ENCODE data around the gene CAMKK1. TPM values are rescaled to one million over a fixed set of nuclear protein-coding genes. Genes with fewer than 3 reads are reported as not detected.

Gene CAMKK1
- total and polyA plus RNA-seq, 9 of the 15 experiments (the other 6 are each of a cell fraction or from before 2014, with no cell fraction given): 0.34 to 7.5 (median 4.9) TPM

GRCh38 chr17:3890878-3891219 is 2.0 kb downstream of the CAMKK1 start:
- H3K9me3 ChIP-seq (replicated peaks; ENCODE audit: control insufficient read depth, insufficient read depth, low read depth, low read length): no peaks in the 10 kb centered on the region
- intact Hi-C loops (cut with micrococcal nuclease) (no loop called here), in situ Hi-C loops (cut with MboI) (no loop called here)
- no peak for ATAC-seq
- H3K9me1 ChIP-seq (ENCODE audit: control insufficient read depth, insufficient read depth, low read length): no peaks in the 10 kb centered on the region
- peaks cover 36% of the 10 kb centered on the region for H3K79me2 ChIP-seq (ENCODE audit: control insufficient read depth, insufficient read depth, low read length)
- H3K4me2 ChIP-seq (ENCODE audit: insufficient read depth, low read length): no peak overlapping the region
- no peak overlapping the region for H3K27ac ChIP-seq (ENCODE audit: extremely low read depth, low read depth, low read length)
- no peak overlapping the region for H2AFZ ChIP-seq (ENCODE audit: low read depth, low read length)
- DNase-seq (ENCODE audit: extremely low read depth in 1 of 4, low spot score in 3 of 4): no peak
- H3K36me3 ChIP-seq (ENCODE audit: control insufficient read depth, insufficient read depth, low read length): no peaks in the 10 kb centered on the region
- no peaks in the 10 kb centered on the region for H4K20me1 ChIP-seq (replicated peaks; ENCODE audit: control insufficient read depth, insufficient read depth, low read length)
- H3K4me3 ChIP-seq: no peak overlapping the region
- FAIRE-seq: no peak
- 59% methylated on average over 3 of the region's 4 CpGs for WGBS (ENCODE audit: insufficient coverage, low coverage, missing lambda C conversion rate)
- no TSS peak for BruUV-seq (replicated peaks)
- peak overlapping the region in 1 of 2 experiments; percentile 92; a peak in 1 of 4 replicates for H3K9ac ChIP-seq (ENCODE audit: insufficient read depth in 1 of 2, low read depth in 2 of 2, low read length in 2 of 2)
- H3K27me3 ChIP-seq (ENCODE audit: control insufficient read depth in 2 of 2, insufficient read depth in 2 of 2, low read length in 2 of 2): no peaks in the 10 kb centered on the region
- peaks cover 33 to 74% of the 10 kb centered on the region in 2 experiments for H3K4me1 ChIP-seq (replicated peaks in 1 of 2; ENCODE audit: control insufficient read depth in 2 of 2, insufficient read depth in 2 of 2, low read length in 2 of 2)
- ChIA-PET POLR2A (interaction anchor here (0.7 to 0.9 kb wide), 2 partner anchors 12 to 32 kb away, joined by 3 read pairs; no protein-coding TSS in a partner anchor), CTCF (ENCODE audit: low intra/inter-chr PET ratio) (interaction anchor here (0.6 kb wide), 1 partner anchor 111 kb away, joined by 4 read pairs; no protein-coding TSS in a partner anchor)
- TF ChIP-seq ZNF785 (CRISPR knock-in tag; IDR thresholded peaks at IDR 0.05) (no peak), SMARCE1 (IDR thresholded peaks at IDR 0.05) (no peak), RBM34 (IDR thresholded peaks at IDR 0.05; ENCODE audit: borderline replicate concordance, insufficient read depth, low read length) (no peak), ZFP36 (IDR thresholded peaks at IDR 0.05; ENCODE audit: low read depth, low read length, partially characterized antibody) (no peak), GTF2A2 (tag; IDR thresholded peaks at IDR 0.05) (no peak), PHF8 (IDR thresholded peaks at IDR 0.05; ENCODE audit: borderline replicate concordance, low read length) (no peak), BRF2 (IDR thresholded peaks at IDR 0.05; ENCODE audit: borderline replicate concordance, insufficient read depth, insufficient read length) (no peak), CXXC5 (CRISPR knock-in tag; IDR thresholded peaks at IDR 0.05) (no peak), ZNF280A (IDR thresholded peaks at IDR 0.05; ENCODE audit: low read depth, partially characterized antibody) (no peak), E4F1 (CRISPR knock-in tag; IDR thresholded peaks at IDR 0.05; ENCODE audit: borderline replicate concordance) (no peak), ZNF174 (CRISPR knock-in tag; IDR thresholded peaks at IDR 0.05) (no peak), SMAD1 (IDR thresholded peaks at IDR 0.05; ENCODE audit: low read depth, low read length, partially characterized antibody) (no peak), ZNF445 (CRISPR knock-in tag; IDR thresholded peaks at IDR 0.05; ENCODE audit: low read depth) (no peak), MAFF (IDR thresholded peaks at IDR 0.05; ENCODE audit: low read length) (no peak), CHAMP1 (IDR thresholded peaks at IDR 0.05) (no peak), IFI16 (CRISPR knock-in tag; IDR thresholded peaks at IDR 0.05) (no peak), ZNF431 (CRISPR knock-in tag; IDR thresholded peaks at IDR 0.05) (no peak)
